SHP77 (cell line): ENCODE results near the gene CLDN6.
A peak's percentile ranks its signal among the peaks of the same experiment; 100 is the strongest.
"Not testable (repeated sequence)": the region's sequence is repeated elsewhere in the genome, so short reads cannot be mapped to it uniquely, and the experiment has no call there.

Experiments
- DNase-seq, 2 experiments: peaks; one replicate each; lab custom pipeline; 2025; lab: John Stamatoyannopoulos, UW

CLDN6 gene

GRCh38 chr16:3052571-3053329 lies 34.8 kb upstream of the CLDN6 start:
- not testable (repeated sequence) for DNase-seq

- DNase-seq, result no peak
Observed at GRCh38 chr16:3051494-3051893, 33.5 kb upstream of the CLDN6 start.

- DNase-seq, result no peak
Observed at GRCh38 chr16:3051009-3051408, 33.0 kb upstream of the CLDN6 start.

- DNase-seq, result no peak
Observed at GRCh38 chr16:3050487-3050886, 32.5 kb upstream of the CLDN6 start.

- no peak for DNase-seq
Observed at GRCh38 chr16:3049921-3050481, 32.0 kb upstream of the CLDN6 start.

- no peak for DNase-seq
Observed at GRCh38 chr16:3047387-3047720, 29.4 kb upstream of the CLDN6 start.

GRCh38 chr16:3046641-3047386 lies 28.8 kb upstream of the CLDN6 start:
- DNase-seq, result no peak

GRCh38 chr16:3045758-3046640 lies 28.0 kb upstream of the CLDN6 start, which contains the start of gene MMP25:
TSS of gene MMP25 (plus strand) at chr16:3046561. CDS start at chr16:3046918, 357 bp downstream.
- DNase-seq, result no peak

- DNase-seq, result no peak
Observed at GRCh38 chr16:3044708-3045107, 26.7 kb upstream of the CLDN6 start.

- no peak for DNase-seq
Observed at GRCh38 chr16:3042376-3042775, 24.4 kb upstream of the CLDN6 start.

GRCh38 chr16:3038896-3039295 lies 20.9 kb upstream of the CLDN6 start:
- DNase-seq, result no peak

- DNase-seq, result peak in 1 of 2 experiments; percentile 36
Observed at GRCh38 chr16:3038256-3038655, 20.3 kb upstream of the CLDN6 start.

- DNase-seq, result no peak
Observed at GRCh38 chr16:3036726-3037315, 18.8 kb upstream of the CLDN6 start, which contains the start of gene BICDL2. TSS of gene BICDL2 (minus strand) at chr16:3036944. CDS start at chr16:3035496, 1,448 bp downstream.

- DNase-seq, result no peak
Observed at GRCh38 chr16:3035972-3036725, 18.2 kb upstream of the CLDN6 start.

GRCh38 chr16:3035289-3035971 lies 17.4 kb upstream of the CLDN6 start:
- DNase-seq, result no peak

GRCh38 chr16:3032624-3033023 lies 14.6 kb upstream of the CLDN6 start:
- no peak for DNase-seq

GRCh38 chr16:3030222-3031212 lies 12.5 kb upstream of the CLDN6 start:
- no peak for DNase-seq

GRCh38 chr16:3029491-3030221 lies 11.7 kb upstream of the CLDN6 start:
- no peak for DNase-seq
